NCI-H524 (cell line): ENCODE results near the gene MLPH.

Experiments used
- DNase-seq, 2 experiments: peaks; one replicate each; lab custom pipeline; 2025; lab: John Stamatoyannopoulos, UW

The MLPH gene

GRCh38 chr2:237542001-237542704 is 55.1 kb downstream of the MLPH start:
- no peak for DNase-seq

- no peak for DNase-seq
These were observed 59.2 kb downstream of the MLPH start for GRCh38 chr2:237546040-237546875.

GRCh38 chr2:237546876-237547395 is 59.9 kb downstream of the MLPH start:
- no peak for DNase-seq

GRCh38 chr2:237547841-237548416 is 60.9 kb downstream of the MLPH start:
- DNase-seq: no peak

- no peak for DNase-seq
These were observed 62.2 kb downstream of the MLPH start for GRCh38 chr2:237549216-237549615.

- DNase-seq: peak in 1 of 2 experiments; percentile 14
These were observed 62.8 kb downstream of the MLPH start for GRCh38 chr2:237549643-237550415.

- no peak for DNase-seq
These were observed 64.1 kb downstream of the MLPH start for GRCh38 chr2:237551071-237551574.

GRCh38 chr2:237552908-237553307 is 65.9 kb downstream of the MLPH start:
- no peak for DNase-seq

- DNase-seq: no peak
These were observed 66.9 kb downstream of the MLPH start for GRCh38 chr2:237553948-237554347.

GRCh38 chr2:237555560-237555959 is 68.5 kb downstream of the MLPH start:
- DNase-seq: no peak

GRCh38 chr2:237556773-237557632 is 70.0 kb downstream of the MLPH start:
- no peak for DNase-seq

GRCh38 chr2:237557633-237558015 is 70.6 kb downstream of the MLPH start:
- no peak for DNase-seq

- DNase-seq: peak; percentile 65 to 92
These were observed 72.0 kb downstream of the MLPH start for GRCh38 chr2:237558961-237559641.

- DNase-seq: no peak
These were observed 74.2 kb downstream of the MLPH start for GRCh38 chr2:237561221-237561620.

GRCh38 chr2:237563816-237564215 is 76.8 kb downstream of the MLPH start:
- DNase-seq: no peak

GRCh38 chr2:237564526-237565131 is 77.6 kb downstream of the MLPH start:
- no peak for DNase-seq

GRCh38 chr2:237565974-237566373 is 78.9 kb downstream of the MLPH start:
- DNase-seq: no peak

- DNase-seq: no peak
These were observed 79.6 kb downstream of the MLPH start, which contains the start of gene PRLH for GRCh38 chr2:237566401-237567235. TSS of gene PRLH (plus strand) at chr2:237566574. CDS start at chr2:237566574, 0 bp downstream.
